B cell (primary cell): ENCODE measurements around the gene TSPAN14.

Source experiments
- EZH2 ChIP-seq: IDR thresholded peaks from 2 replicates; pipeline ENCODE4 v1.6.1; 2012; ENCODE audit warnings: borderline replicate concordance, low read depth, mild to moderate bottlenecking, moderate library complexity, low read length; ENCODE audit not compliant: insufficient read depth, poor library complexity, severe bottlenecking
- TF ChIP-seq, protein P1 (sequence below): fragments of 200-600 bp; IDR thresholded peaks from one replicate; pipeline ENCODE4 v1.8.0; 2022; ENCODE audit warnings: antibody characterized with exemption, mild to moderate bottlenecking

DNA sequence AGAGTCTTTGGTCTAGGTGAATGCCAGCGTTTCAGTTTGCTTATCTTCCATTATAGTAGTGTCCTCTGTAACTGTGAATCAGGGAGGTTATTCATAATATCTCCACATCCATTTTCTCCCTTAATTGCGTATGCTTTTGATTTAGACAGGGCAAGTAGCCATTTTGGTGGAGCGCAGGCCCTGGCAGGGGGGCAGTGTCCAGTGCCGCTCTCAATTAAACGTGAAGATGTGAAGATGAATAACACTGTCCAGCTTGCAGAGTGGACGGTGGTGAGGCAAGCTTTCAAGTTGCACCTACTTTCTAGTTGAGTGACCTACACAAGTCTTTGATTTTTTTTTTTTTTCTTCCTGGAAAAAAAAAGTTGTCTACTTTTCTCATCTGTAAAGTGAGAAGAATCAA, 4.5 kb downstream of the TSPAN14 start:
- no peak for TF ChIP-seq EZH2
- TF ChIP-seq, protein P1, sequence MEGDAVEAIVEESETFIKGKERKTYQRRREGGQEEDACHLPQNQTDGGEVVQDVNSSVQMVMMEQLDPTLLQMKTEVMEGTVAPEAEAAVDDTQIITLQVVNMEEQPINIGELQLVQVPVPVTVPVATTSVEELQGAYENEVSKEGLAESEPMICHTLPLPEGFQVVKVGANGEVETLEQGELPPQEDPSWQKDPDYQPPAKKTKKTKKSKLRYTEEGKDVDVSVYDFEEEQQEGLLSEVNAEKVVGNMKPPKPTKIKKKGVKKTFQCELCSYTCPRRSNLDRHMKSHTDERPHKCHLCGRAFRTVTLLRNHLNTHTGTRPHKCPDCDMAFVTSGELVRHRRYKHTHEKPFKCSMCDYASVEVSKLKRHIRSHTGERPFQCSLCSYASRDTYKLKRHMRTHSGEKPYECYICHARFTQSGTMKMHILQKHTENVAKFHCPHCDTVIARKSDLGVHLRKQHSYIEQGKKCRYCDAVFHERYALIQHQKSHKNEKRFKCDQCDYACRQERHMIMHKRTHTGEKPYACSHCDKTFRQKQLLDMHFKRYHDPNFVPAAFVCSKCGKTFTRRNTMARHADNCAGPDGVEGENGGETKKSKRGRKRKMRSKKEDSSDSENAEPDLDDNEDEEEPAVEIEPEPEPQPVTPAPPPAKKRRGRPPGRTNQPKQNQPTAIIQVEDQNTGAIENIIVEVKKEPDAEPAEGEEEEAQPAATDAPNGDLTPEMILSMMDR = no peak
